GM19455 (cell line): Measurements from ENCODE around the gene FA2H.
"Not testable (repeated sequence)": the region's sequence is repeated elsewhere in the genome, so short reads cannot be mapped to it uniquely, and the experiment has no call there.

Source experiments
- ATAC-seq: cut with Tn5 transposase; IDR thresholded peaks from one replicate; pipeline ENCODE4 v1.9.1; 2021; ENCODE audit not compliant: unreplicated experiment

FA2H gene

GRCh38 chr16:74725651-74726455 is 48.8 kb downstream of the FA2H start:
- ATAC-seq = no peak

DNA sequence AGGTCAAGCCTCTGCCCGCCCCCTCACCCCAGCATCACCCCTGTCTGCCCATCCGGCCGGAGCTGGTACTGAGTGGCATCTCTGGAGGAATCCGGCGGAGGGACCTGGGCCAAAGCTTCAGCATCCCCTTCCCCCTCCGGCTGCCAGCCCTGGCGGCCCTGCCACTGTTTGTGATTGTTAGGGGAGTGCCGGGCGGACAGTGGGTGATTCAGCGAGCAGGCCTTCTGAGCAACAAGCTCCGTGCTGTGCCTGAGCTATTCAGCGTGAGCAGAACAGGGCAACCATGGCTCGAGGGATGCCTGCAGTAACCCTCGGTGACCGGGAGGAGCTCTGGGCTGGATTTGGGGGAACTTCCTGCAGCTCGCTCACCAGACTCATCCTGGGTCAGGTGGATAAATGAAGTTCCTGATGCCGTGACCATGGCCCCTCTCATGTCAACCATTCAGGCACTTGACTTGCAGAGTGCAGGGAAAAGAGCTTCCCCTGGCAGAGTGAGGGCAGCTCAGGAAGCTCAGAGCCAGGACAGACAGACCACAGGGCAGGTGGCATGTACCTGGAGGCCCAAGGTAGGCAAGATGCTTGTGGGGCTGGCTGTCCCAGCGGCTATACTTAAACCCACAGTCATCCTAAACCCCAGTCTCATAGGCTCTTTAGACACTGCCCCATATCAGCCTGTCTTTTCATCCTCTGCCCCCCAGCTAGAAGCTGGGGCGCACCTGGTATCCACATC is 49.6 kb downstream of the FA2H start:
- ATAC-seq = no peak

- ATAC-seq = no peak
Measured at GRCh38 chr16:74723256-74723655, 51.4 kb downstream of the FA2H start.

GRCh38 chr16:74722156-74722555 is 52.5 kb downstream of the FA2H start:
- not testable (repeated sequence) for ATAC-seq

- no peak for ATAC-seq
Measured at GRCh38 chr16:74721716-74722115, 52.9 kb downstream of the FA2H start.

DNA sequence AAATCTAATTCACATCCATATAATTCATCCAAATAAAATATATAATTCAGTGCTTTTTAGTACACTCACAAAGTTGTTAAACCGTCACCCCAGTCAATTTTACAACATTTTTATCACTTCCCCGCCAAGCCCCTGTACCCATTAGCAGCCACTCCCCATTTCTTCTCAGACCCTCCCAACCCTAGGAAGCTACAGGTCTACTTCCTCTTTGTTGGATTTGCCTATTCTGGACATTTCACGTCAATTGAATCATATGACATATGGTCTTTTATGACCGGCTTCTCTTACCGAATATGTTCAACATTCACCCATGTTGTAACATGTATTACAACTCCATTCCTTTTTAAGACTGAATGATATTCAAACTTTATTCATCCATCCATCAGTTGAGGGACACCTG is 54.0 kb downstream of the FA2H start:
- no peak for ATAC-seq

DNA sequence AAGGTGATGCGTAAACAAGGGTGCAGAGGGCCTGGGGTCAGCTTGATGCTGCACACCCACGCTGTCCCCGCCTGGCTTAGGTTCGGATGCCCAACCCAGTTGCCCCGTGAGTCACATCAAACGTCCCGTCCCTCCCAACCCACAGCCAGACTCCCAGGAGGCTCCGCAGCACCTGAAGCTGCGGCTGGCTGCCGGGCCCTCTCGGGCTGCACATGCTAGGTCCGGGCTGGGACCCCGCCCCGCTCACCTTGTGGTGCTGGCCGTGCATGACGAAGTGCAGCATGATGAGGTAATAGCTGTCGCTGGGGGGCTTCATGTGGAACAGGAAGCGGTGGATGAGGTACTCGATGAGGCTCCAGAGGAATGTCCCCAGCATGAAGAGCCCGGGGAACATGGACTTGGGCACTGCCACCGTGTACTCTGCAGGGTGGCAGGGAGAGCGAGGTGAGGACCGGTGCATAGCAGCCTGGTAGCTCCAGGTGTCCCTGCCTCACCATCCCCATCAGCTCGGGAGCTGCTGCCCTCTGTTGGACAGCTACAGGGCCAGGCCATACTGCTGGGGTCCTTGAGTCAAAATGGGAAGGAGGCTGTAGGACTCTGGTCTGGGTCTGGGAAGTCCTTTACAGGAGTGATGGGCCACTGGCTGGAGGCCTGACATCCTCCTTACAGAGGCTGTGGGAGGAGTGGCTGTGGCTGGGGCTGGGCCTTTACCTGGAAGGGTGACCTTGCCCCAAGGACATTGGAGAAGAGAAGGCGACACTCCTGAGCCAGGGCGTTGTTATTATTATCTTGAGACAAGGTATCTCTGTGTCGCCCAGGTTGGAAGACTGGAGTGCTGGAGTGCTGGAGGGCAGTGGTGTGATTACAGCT is 55.6 kb downstream of the FA2H start:
- ATAC-seq = no peak

- no peak for ATAC-seq
Measured at GRCh38 chr16:74718140-74718539, 56.5 kb downstream of the FA2H start.

DNA sequence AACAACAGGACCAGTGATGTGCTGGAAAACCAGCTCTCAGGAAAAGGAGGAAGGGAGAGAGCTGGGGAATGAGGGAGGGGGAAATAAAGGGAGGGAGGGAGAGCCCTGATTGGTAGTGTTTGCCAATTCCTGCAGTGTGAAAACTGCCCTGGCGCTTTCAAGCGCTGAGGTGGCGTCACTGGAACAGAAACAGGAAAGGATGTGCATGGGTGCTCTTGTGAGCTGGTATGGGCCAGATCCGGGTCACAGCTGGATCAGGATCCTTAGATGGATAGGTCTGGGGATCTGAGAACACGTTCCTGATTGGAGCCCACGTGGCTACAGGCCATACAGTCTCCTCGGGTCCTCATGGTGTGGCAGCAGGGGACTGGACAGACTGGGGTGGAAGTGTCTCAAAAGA is 57.3 kb downstream of the FA2H start:
- ATAC-seq = no peak

GRCh38 chr16:74716355-74716754 is 58.3 kb downstream of the FA2H start:
- ATAC-seq = no peak

- no peak for ATAC-seq
Measured at GRCh38 chr16:74713876-74714275, 60.7 kb downstream of the FA2H start.

- no peak for ATAC-seq
Measured at GRCh38 chr16:74713325-74713724, 61.3 kb downstream of the FA2H start.

GRCh38 chr16:74711938-74712337 is 62.7 kb downstream of the FA2H start:
- ATAC-seq = no peak

DNA sequence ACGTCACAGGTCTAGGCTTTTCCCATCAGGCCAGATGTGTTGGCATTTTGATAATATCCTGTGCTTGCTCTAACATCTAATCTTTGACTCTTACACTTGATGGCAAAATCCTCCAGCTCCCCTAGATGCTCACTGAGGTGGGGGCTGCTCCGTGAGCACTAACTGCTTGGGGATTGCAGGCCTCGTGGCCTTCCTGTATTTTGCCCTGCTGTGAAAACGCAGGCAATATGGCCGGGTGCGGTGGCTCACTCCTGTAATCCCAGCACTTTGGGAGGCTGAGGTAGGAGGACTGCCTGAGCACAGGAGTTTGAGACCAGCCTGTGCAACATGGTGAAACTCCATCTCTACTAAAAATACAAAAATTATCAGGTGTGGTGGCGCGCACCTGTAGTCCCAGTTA is 64.2 kb downstream of the FA2H start:
- ATAC-seq = no peak

DNA sequence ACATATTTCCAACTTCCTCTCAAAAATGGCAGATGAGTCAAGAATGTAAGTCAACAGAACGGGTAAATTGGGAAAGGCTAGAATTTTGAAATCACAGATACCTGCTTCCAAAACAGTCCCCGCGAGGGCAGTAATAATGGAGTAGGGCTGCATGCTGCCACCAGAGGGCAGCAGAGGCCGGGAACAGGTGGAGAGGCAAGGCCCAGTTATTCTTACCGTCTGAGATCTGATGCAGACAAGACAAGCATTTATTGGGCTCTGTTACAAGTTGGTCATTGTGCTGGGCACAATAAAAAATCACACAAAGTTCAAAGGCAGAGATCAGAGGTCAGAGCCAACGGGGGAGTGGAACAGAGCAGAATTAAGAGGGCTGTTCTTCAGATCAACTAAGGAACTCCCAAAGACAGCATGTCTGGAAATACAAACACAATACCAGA is 65.2 kb downstream of the FA2H start:
- ATAC-seq = peak; percentile 78

GRCh38 chr16:74700438-74701225 is 74.0 kb downstream of the FA2H start, which contains the start of gene MLKL:
Gene MLKL, minus strand, starts transcription at chr16:74700862. Its CDS starts 5,105 bp downstream, at chr16:74695757.
- peak; percentile 50 for ATAC-seq

DNA sequence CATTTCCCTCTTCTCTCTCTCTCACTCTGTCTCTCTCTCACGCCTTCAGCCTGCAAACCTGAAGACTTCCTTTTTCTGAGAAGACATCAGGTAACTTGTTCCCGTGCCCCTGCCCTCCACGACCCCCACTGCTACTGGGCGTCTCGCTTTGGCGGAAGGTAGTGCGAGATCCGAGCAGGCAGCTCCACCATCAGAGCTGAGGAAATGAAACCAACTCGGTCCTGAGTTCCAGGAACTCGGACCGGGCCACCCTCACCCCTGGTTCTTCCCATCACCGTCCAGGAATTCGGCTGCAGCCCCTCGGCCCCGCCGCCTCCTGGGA is 74.5 kb downstream of the FA2H start:
- ATAC-seq = peak; percentile 27

GRCh38 chr16:74699666-74700065 is 75.0 kb downstream of the FA2H start:
- no peak for ATAC-seq

DNA sequence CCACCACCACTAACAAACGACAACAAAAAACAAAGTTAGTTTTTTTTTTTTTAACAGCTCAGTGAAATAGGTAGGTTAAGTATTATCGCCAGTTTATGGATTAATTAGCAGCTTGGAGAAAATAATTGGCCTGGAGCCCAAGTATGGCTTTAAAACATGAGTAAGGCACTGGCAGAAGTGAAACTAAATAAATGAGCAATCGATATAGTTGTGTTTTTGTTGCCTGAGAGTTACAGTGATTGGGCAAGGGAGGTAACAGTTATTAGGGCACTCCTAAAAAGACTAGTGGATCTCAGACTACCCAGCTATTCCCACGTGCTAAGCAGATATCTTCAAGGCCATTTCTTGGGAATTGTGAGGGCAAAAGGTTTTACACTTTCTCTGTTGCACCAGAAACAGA is 76.4 kb downstream of the FA2H start:
- no peak for ATAC-seq
